RPMI7951 (cell line): ENCODE measurements around the gene SLC27A4. TPM values are rescaled to one million over a fixed set of nuclear protein-coding genes. Genes with fewer than 3 reads are reported as not detected.

Source experiments
- DNase-seq: peaks from one replicate; pipeline ENCODE4 v3.0.0-alpha.2; 2012; ENCODE audit warnings: low read depth
- total RNA-seq: library from RNA; depleted of rRNA; stranded (reverse); fragments of >200 nt; shearing (Covaris generic); gene quantifications from 2 replicates; pipeline ENCODE4 v1.2.3, GENCODE V29; 2014; rRNA removed

Gene SLC27A4
- total RNA-seq = 19.2 and 22.1 TPM in 2 replicates

GRCh38 chr9:128339761-128340690 lies at the start of gene SLC27A4:
Gene SLC27A4 (plus strand): TSS chr9:128340527. CDS start chr9:128343133, 2,606 bp downstream.
- peak; percentile 77 for DNase-seq

GRCh38 chr9:128292009-128292408 lies 48.3 kb upstream of the SLC27A4 start:
- DNase-seq = no peak

GRCh38 chr9:128293091-128293490 lies 47.2 kb upstream of the SLC27A4 start:
- no peak for DNase-seq

- no peak for DNase-seq
These were observed 46.2 kb upstream of the SLC27A4 start for GRCh38 chr9:128294142-128294541.

- DNase-seq = peak; percentile 29
These were observed 43.7 kb upstream of the SLC27A4 start for GRCh38 chr9:128296340-128297220.

- no peak for DNase-seq
These were observed 43.0 kb upstream of the SLC27A4 start for GRCh38 chr9:128297221-128297773.

- DNase-seq = no peak
These were observed 41.5 kb upstream of the SLC27A4 start for GRCh38 chr9:128298535-128299482.

GRCh38 chr9:128304136-128304970 lies 36.0 kb upstream of the SLC27A4 start:
- no peak for DNase-seq

- DNase-seq = no peak
These were observed 35.4 kb upstream of the SLC27A4 start for GRCh38 chr9:128304971-128305288.

GRCh38 chr9:128309551-128309950 lies 30.8 kb upstream of the SLC27A4 start:
- no peak for DNase-seq

GRCh38 chr9:128310461-128310860 lies 29.9 kb upstream of the SLC27A4 start:
- DNase-seq = no peak

GRCh38 chr9:128314697-128315096 lies 25.6 kb upstream of the SLC27A4 start:
- DNase-seq = no peak

GRCh38 chr9:128316421-128316820 lies 23.9 kb upstream of the SLC27A4 start:
- no peak for DNase-seq

- DNase-seq = no peak
These were observed 22.7 kb upstream of the SLC27A4 start for GRCh38 chr9:128317629-128318028.

- DNase-seq = no peak
These were observed 19.0 kb upstream of the SLC27A4 start for GRCh38 chr9:128321343-128321742.

- peak; percentile 24 for DNase-seq
These were observed 18.4 kb upstream of the SLC27A4 start for GRCh38 chr9:128321879-128322403.

GRCh38 chr9:128322404-128323211 lies 17.7 kb upstream of the SLC27A4 start, which contains the start of the genes COQ4 and TRUB2:
Gene COQ4 (plus strand): TSS chr9:128322839. CDS start chr9:128322859, 20 bp downstream.
Gene TRUB2 (minus strand): TSS chr9:128322447. CDS start chr9:128322408, 39 bp downstream.
- peak; percentile 92 for DNase-seq

- no peak for DNase-seq
These were observed 17.1 kb upstream of the SLC27A4 start for GRCh38 chr9:128323212-128323730.

GRCh38 chr9:128323791-128324190 lies 16.5 kb upstream of the SLC27A4 start:
- DNase-seq = no peak
